Measurements from ENCODE around the gene RARB. TPM values are rescaled to one million over a fixed set of nuclear protein-coding genes. Genes with fewer than 3 reads are reported as not detected.

Gene RARB
- total and polyA plus RNA-seq, 2 donors (not counting 3 experiments of a cell fraction or from before 2014, with no cell fraction given): 15.3 to 23.4 TPM

DNA sequence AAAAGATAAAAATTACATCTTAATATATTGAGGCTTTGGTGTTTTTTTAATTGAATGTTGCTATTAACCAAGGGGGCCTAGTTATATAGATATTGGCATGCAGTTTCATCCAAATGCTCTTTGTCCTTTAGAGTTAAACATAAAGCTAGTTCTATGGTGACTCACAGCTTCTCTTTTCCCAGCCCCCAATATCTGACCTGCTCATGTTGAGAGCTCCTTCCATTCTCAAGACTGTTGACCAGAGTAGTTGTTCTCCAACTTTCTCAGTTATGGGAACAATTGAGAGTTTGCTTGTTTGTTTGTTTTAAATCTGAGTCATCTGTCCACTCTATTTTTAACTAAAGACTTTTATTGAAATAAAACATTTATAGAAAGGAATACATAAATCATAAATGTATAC lies 15.8 kb upstream of the RARB start:
- Histone ChIP-seq H3K9me1 (replicated peaks; ENCODE audit: control insufficient read depth, extremely low read depth, insufficient read depth, low read length) (no peaks in the 10 kb centered on the region), H3K27me3 (ENCODE audit: control insufficient read depth in 2 of 2, insufficient read depth in 2 of 2, low read length in 2 of 2) (peaks cover 0 to 2% of the 10 kb centered on the region in 2 experiments), H4K20me1 (replicated peaks; ENCODE audit: control insufficient read depth, extremely low read depth, insufficient read depth, low read length) (no peaks in the 10 kb centered on the region), H3K9me3 (replicated peaks; ENCODE audit: control insufficient read depth, insufficient read depth, low read length) (no peaks in the 10 kb centered on the region), H3K4me2 (ENCODE audit: insufficient read depth, low read length) (no peak overlapping the region), H3K9ac (replicated peaks; ENCODE audit: extremely low read depth, insufficient read depth, low read length) (no peak overlapping the region), H3K27ac (ENCODE audit: insufficient read depth, low read depth, low read length) (no peak overlapping the region), H3K4me3 (replicated peaks in 1 of 3; ENCODE audit: insufficient read depth in 1 of 3, low read depth in 1 of 3, low read length in 3 of 3) (no peak overlapping the region), H2AFZ (ENCODE audit: low read depth, low read length) (no peak overlapping the region), H3K79me2 (ENCODE audit: control insufficient read depth, insufficient read depth, low read length) (no peaks in the 10 kb centered on the region), H3K4me1 (ENCODE audit: control insufficient read depth, extremely low read depth, insufficient read depth, low read length) (peaks cover 5% of the 10 kb centered on the region), H3K36me3 (ENCODE audit: control insufficient read depth in 2 of 2, extremely low read depth in 1 of 2, insufficient read depth in 2 of 2, low read length in 2 of 2) (no peaks in the 10 kb centered on the region)
- intact Hi-C loops (cut with micrococcal nuclease): loop anchor here (5.0 kb wide), 1 partner anchor 180 kb away; no protein-coding TSS in a partner anchor
- FAIRE-seq (no peak), DNase-seq (ENCODE audit: low read depth, low spot score) (peak; percentile 61)
- ChIA-PET CTCF (interaction anchor here (0.6 to 1.1 kb wide), 5 partner anchors 16 to 914 kb away, joined by 3 to 6 read pairs (median 3); partner anchors contain the start of gene RARB), POLR2A (interaction anchor here (1.5 kb wide), 1 partner anchor 16 kb away, joined by 3 read pairs; the partner anchor contains the start of gene RARB)
- TF ChIP-seq FOS (IDR thresholded peaks at IDR 0.05; ENCODE audit: borderline replicate concordance, insufficient read depth, low read length): peak; percentile 39
- TF ChIP-seq GATA2 (IDR thresholded peaks at IDR 0.05; ENCODE audit: insufficient read depth, insufficient read length, low read depth, low read length): no peak
- no peak for TF ChIP-seq POLR2A (IDR thresholded peaks at IDR 0.05; ENCODE audit: low read depth, low read length)
- TF ChIP-seq, protein P1, sequence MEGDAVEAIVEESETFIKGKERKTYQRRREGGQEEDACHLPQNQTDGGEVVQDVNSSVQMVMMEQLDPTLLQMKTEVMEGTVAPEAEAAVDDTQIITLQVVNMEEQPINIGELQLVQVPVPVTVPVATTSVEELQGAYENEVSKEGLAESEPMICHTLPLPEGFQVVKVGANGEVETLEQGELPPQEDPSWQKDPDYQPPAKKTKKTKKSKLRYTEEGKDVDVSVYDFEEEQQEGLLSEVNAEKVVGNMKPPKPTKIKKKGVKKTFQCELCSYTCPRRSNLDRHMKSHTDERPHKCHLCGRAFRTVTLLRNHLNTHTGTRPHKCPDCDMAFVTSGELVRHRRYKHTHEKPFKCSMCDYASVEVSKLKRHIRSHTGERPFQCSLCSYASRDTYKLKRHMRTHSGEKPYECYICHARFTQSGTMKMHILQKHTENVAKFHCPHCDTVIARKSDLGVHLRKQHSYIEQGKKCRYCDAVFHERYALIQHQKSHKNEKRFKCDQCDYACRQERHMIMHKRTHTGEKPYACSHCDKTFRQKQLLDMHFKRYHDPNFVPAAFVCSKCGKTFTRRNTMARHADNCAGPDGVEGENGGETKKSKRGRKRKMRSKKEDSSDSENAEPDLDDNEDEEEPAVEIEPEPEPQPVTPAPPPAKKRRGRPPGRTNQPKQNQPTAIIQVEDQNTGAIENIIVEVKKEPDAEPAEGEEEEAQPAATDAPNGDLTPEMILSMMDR (IDR thresholded peaks at IDR 0.05; ENCODE audit: extremely low read depth in 1 of 2, insufficient read depth in 1 of 2, low read depth in 1 of 2, low read length in 2 of 2): no peak
- TF ChIP-seq JUN (IDR thresholded peaks at IDR 0.05; ENCODE audit: borderline replicate concordance, insufficient read depth, insufficient read length, low read depth): peak; percentile 29
- BruUV-seq (replicated peaks): no TSS peak
- dilution Hi-C loops (cut with MboI; ENCODE audit: extremely low pct_ligation_motif_present, low sequenced_read_pairs): no loop called here

DNA sequence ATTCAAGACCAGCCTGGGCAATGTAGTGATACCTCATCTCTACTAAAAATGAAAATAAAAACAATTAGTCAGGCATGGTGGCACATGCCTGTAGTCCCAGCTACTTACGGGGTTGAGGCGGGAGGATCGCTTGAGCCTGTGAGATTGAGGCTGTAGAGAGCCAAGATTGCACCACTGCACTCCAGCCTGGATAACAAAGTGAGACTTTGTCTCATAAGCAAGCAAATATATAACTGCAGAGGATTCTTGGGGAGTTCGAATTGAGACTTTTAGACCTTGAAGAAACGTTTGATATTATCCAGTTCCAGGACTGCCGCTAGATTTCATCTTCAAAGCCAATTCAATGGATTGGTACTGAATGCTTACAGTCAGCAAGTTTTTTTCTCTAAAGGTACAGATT lies 11.9 kb upstream of the RARB start:
- Histone ChIP-seq H3K27me3 (ENCODE audit: control insufficient read depth in 2 of 2, insufficient read depth in 2 of 2, low read length in 2 of 2) (peaks cover 0 to 2% of the 10 kb centered on the region in 2 experiments), H3K9ac (replicated peaks; ENCODE audit: extremely low read depth, insufficient read depth, low read length) (no peak overlapping the region), H3K4me1 (ENCODE audit: control insufficient read depth, extremely low read depth, insufficient read depth, low read length) (peaks cover 7% of the 10 kb centered on the region), H3K4me2 (ENCODE audit: insufficient read depth, low read length) (no peak overlapping the region), H4K20me1 (replicated peaks; ENCODE audit: control insufficient read depth, extremely low read depth, insufficient read depth, low read length) (no peaks in the 10 kb centered on the region), H3K9me3 (replicated peaks; ENCODE audit: control insufficient read depth, insufficient read depth, low read length) (no peaks in the 10 kb centered on the region), H2AFZ (ENCODE audit: low read depth, low read length) (no peak overlapping the region), H3K79me2 (ENCODE audit: control insufficient read depth, insufficient read depth, low read length) (no peaks in the 10 kb centered on the region), H3K4me3 (replicated peaks in 1 of 3; ENCODE audit: insufficient read depth in 1 of 3, low read depth in 1 of 3, low read length in 3 of 3) (no peak overlapping the region), H3K36me3 (ENCODE audit: control insufficient read depth in 2 of 2, extremely low read depth in 1 of 2, insufficient read depth in 2 of 2, low read length in 2 of 2) (no peaks in the 10 kb centered on the region), H3K9me1 (replicated peaks; ENCODE audit: control insufficient read depth, extremely low read depth, insufficient read depth, low read length) (no peaks in the 10 kb centered on the region), H3K27ac (ENCODE audit: insufficient read depth, low read depth, low read length) (no peak overlapping the region)
- TF ChIP-seq, protein P1 (IDR thresholded peaks at IDR 0.05; ENCODE audit: extremely low read depth in 1 of 2, insufficient read depth in 1 of 2, low read depth in 1 of 2, low read length in 2 of 2): no peak
- no peak for TF ChIP-seq MYC (IDR thresholded peaks at IDR 0.05; ENCODE audit: low read depth, low read length)
- TF ChIP-seq, protein P2, sequence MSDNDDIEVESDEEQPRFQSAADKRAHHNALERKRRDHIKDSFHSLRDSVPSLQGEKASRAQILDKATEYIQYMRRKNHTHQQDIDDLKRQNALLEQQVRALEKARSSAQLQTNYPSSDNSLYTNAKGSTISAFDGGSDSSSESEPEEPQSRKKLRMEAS (IDR thresholded peaks at IDR 0.05; ENCODE audit: insufficient read depth, insufficient read length): no peak
- no peak for TF ChIP-seq POLR2AphosphoS5 (IDR thresholded peaks at IDR 0.05; ENCODE audit: insufficient read depth, low read depth, low read length)
- no peak for TF ChIP-seq GATA2 (IDR thresholded peaks at IDR 0.05; ENCODE audit: insufficient read depth, insufficient read length, low read depth, low read length)
- TF ChIP-seq FOS (IDR thresholded peaks at IDR 0.05; ENCODE audit: borderline replicate concordance, insufficient read depth, low read length): no peak
- no peak for TF ChIP-seq EZH2 (IDR thresholded peaks at IDR 0.05; ENCODE audit: borderline replicate concordance, low read depth, low read length, severe bottlenecking)
- no peak for TF ChIP-seq JUN (IDR thresholded peaks at IDR 0.05; ENCODE audit: borderline replicate concordance, insufficient read depth, insufficient read length, low read depth)
- no peak for TF ChIP-seq POLR2A (IDR thresholded peaks at IDR 0.05; ENCODE audit: low read depth, low read length)
- dilution Hi-C loops (cut with MboI; ENCODE audit: extremely low pct_ligation_motif_present, low sequenced_read_pairs) (no loop called here), intact Hi-C loops (cut with micrococcal nuclease) (no loop called here)
- ChIA-PET CTCF (no interaction called here), POLR2A (no interaction called here)
- FAIRE-seq (no peak), DNase-seq (ENCODE audit: low read depth, low spot score) (no peak)
- no TSS peak for BruUV-seq (replicated peaks)
